HL-60 (cell line): ENCODE measurements around the gene SETD3.

ENCODE experiments used
- SPI1 ChIP-seq: IDR thresholded peaks from 2 replicates; pipeline ENCODE4 v1.6.1; 2012; ENCODE audit warnings: low read depth, mild to moderate bottlenecking, borderline replicate concordance
- TF ChIP-seq, protein P1 (sequence below): IDR thresholded peaks from one replicate; pipeline ENCODE4 v1.5.1; 2011; ENCODE audit warnings: low read length, control low read depth, inconsistent platforms; ENCODE audit not compliant: insufficient read depth

DNA sequence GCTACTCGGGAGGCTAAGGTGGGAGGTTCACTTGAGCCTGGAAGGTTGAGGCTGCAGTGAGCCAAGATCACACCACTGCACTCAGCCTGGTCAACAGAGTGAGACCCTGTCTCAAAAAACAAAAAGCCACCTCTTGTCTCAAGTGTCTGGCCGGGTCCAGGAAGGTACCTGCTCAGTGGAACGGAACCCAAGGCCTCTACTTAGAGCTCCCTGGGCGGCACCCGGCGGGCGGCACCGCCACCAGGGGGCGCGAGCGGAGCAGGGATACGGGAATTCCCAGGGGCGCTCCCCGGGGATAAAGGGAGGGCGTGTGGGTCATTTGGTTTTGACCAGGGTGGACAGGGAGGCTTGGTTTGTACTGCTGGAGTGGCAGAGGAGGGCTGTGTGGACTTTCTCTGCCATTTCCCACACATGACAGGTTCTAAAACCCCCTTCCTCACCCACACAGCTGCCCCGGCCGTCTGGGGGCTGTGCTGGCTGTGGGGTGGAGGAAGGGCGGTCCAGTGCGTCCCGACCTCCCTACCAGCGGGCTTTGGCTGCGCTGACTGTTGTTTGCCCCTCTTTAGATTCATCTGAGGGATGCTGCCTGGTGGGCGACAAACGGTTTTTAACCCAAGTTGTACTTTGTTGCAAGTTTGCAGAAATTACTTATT is 91.4 kb downstream of the SETD3 start:
- TF ChIP-seq SPI1, result no peak
- TF ChIP-seq, protein P1, sequence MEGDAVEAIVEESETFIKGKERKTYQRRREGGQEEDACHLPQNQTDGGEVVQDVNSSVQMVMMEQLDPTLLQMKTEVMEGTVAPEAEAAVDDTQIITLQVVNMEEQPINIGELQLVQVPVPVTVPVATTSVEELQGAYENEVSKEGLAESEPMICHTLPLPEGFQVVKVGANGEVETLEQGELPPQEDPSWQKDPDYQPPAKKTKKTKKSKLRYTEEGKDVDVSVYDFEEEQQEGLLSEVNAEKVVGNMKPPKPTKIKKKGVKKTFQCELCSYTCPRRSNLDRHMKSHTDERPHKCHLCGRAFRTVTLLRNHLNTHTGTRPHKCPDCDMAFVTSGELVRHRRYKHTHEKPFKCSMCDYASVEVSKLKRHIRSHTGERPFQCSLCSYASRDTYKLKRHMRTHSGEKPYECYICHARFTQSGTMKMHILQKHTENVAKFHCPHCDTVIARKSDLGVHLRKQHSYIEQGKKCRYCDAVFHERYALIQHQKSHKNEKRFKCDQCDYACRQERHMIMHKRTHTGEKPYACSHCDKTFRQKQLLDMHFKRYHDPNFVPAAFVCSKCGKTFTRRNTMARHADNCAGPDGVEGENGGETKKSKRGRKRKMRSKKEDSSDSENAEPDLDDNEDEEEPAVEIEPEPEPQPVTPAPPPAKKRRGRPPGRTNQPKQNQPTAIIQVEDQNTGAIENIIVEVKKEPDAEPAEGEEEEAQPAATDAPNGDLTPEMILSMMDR, result no peak
